ENCODE data around the gene NR1H3. TPM values are rescaled to one million over a fixed set of nuclear protein-coding genes. Genes with fewer than 3 reads are reported as not detected.
"Not testable (repeated sequence)": the region's sequence is repeated elsewhere in the genome, so short reads cannot be mapped to it uniquely, and the experiment has no call there.

The NR1H3 gene
- polyA plus RNA-seq (2011; rRNA removed) (18.7 and 28.6 TPM in 2 replicates), polyA plus RNA-seq (2017; fragmentation: RNase III; extraction: RNeasy Plus Mini Kit Qiagen cat#74134 plus additional on column Dnase treatment) (10.6 to 18.4 TPM (median 14.5 TPM) in 3 replicates), polyA minus RNA-seq (2011; rRNA and poly(A)+ RNA removed) (36.7 and 43.1 TPM in 2 replicates)
- polyA plus RNA-seq (2012; cell fraction: cytosol; rRNA removed): 22.5 and 24.9 TPM in 2 replicates
- 34.0 and 37.3 TPM in 2 replicates for polyA plus RNA-seq (2012; cell fraction: nucleus; rRNA removed)

GRCh38 chr11:47257517-47258316 is at the start of gene NR1H3:
TSS of gene NR1H3 (plus strand) at chr11:47257996. CDS start at chr11:47259217, 1,221 bp downstream.
- POLR2A ChIA-PET: interaction anchor here (0.6 to 3.5 kb wide), 3 partner anchors 9 to 248 kb away, joined by 9 to 18 read pairs (median 10); partner anchors contain the start of gene ACP2
- H3K4me3 ChIP-seq: peak within 1 kb of the TSS; percentile 32
- no peak for FAIRE-seq

GRCh38 chr11:47208008-47208552 is 49.7 kb upstream of the NR1H3 start:
- H3K4me1 ChIP-seq; FAIRE-seq; ATAC-seq; H3K4me2 ChIP-seq; H3K27ac ChIP-seq; DNase-seq (ENCODE audit: low read depth in 1 of 2, low spot score in 1 of 2); H3K9me3 ChIP-seq; H3K4me3 ChIP-seq: not testable (repeated sequence)
- 94% methylated on average over 13 of the region's 13 CpGs for WGBS (ENCODE audit: missing lambda C conversion rate)
- ChIA-PET POLR2A (interaction anchor here (0.8 kb wide), 1 partner anchor 26 kb away, joined by 4 read pairs; no protein-coding TSS in a partner anchor), CTCF (interaction anchor here (0.5 to 2.4 kb wide), 8 partner anchors 8 to 297 kb away, joined by 3 to 8 read pairs (median 4); partner anchors contain the start of gene NR1H3)

More at GRCh38 chr11:47257517-47258316, at the start of gene NR1H3:
- DNase-seq (ENCODE audit: low read depth in 1 of 2, low spot score in 1 of 2) (peak; percentile 55 to 64), ATAC-seq (peak; percentile 66 to 70)
- Histone ChIP-seq H3K9me3 (no peaks in the 10 kb centered on the region), H3K27ac (peak within 1 kb of the TSS; percentile 68 to 91), H3K4me2 (peak within 1 kb of the TSS; percentile 76), H3K4me1 (peaks cover 52% of the 10 kb centered on the region)
- CTCF ChIA-PET: interaction anchor here (0.6 to 10.8 kb wide), 25 partner anchors 10 to 99 kb away, joined by 3 to 173 read pairs (median 5); partner anchors contain the start of genes ACP2, ARFGAP2, DDB2 and MYBPC3
- TF ChIP-seq CEBPB (IDR thresholded peaks at IDR 0.05): peak; percentile 84 to 93
- TF ChIP-seq E2F6 (IDR thresholded peaks at IDR 0.05; ENCODE audit: borderline replicate concordance, low read depth): peak; percentile 35; the same call in 1 of the 2 replicates
- TF ChIP-seq POLR2A (IDR thresholded peaks at IDR 0.05; ENCODE audit: low read length): 0 out of 2 replicates have a peak, but pooled peaks have one; percentile 18
- TF ChIP-seq RAD21 (conservative IDR thresholded peaks at IDR 0.05 in 1 of 2, IDR thresholded peaks at IDR 0.05 in 1 of 2): peak; percentile 11 to 39; a peak in 2 of 5 replicates
- TF ChIP-seq MAX (IDR thresholded peaks at IDR 0.05): peak; percentile 60
- TF ChIP-seq MYC (IDR thresholded peaks at IDR 0.05; ENCODE audit: borderline replicate concordance, low read length): peak; percentile 67
- TF ChIP-seq KDM5A (IDR thresholded peaks at IDR 0.05): no peak
- no peak for TF ChIP-seq PHF8 (IDR thresholded peaks at IDR 0.05; ENCODE audit: borderline replicate concordance, low read depth)
- peak; percentile 31; the same call in 2 of the 3 replicates for TF ChIP-seq CTCF (IDR thresholded peaks at IDR 0.05)
- 8% methylated on average over 8 of the region's 15 CpGs for WGBS (ENCODE audit: missing lambda C conversion rate)

- POLR2A ChIA-PET: no interaction called here
- FAIRE-seq (no peak), DNase-seq (ENCODE audit: low read depth in 1 of 2, low spot score in 1 of 2) (no peak), ATAC-seq (no peak)
- whole genome bisulfite sequencing (ENCODE audit: missing lambda C conversion rate): 89% methylated on average over 5 of the region's 5 CpGs
- CTCF ChIA-PET: interaction anchor here (0.7 to 3.2 kb wide), 6 partner anchors 11 to 50 kb away, joined by 3 to 13 read pairs (median 3); partner anchors contain the start of gene NR1H3
- Histone ChIP-seq H3K27ac (no peak overlapping the region), H3K4me3 (no peak overlapping the region), H3K4me1 (peaks cover 11% of the 10 kb centered on the region), H3K4me2 (no peak overlapping the region), H3K9me3 (no peaks in the 10 kb centered on the region)
- TF ChIP-seq CHD4 (IDR thresholded peaks at IDR 0.05; ENCODE audit: borderline replicate concordance) (no peak), ATOH8 (CRISPR knock-in tag; IDR thresholded peaks at IDR 0.05; ENCODE audit: low read depth) (no peak)
Measured at GRCh38 chr11:47208628-47209027, 49.2 kb upstream of the NR1H3 start.

All from A549 (cell line).